Stomach (tissue), 9 donors: Measurements from ENCODE around the gene OR2D2. TPM values are rescaled to one million over a fixed set of nuclear protein-coding genes. Genes with fewer than 3 reads are reported as not detected.
"Not testable (repeated sequence)": the region's sequence is repeated elsewhere in the genome, so short reads cannot be mapped to it uniquely, and the experiment has no call there.

Experiments used
- DNase-seq, 2 donors: peaks; one replicate each; pipeline versions ENCODE4 v3.0.0 to v3.0.0-alpha.2; 2013 to 2019
- H3K27ac ChIP-seq, 5 donors: fragments of 200-600 bp in 4 of 5; sonication (generic) in 4 of 5; one replicate each; pipeline ENCODE4 v1.5.1; 2013 to 2019; ENCODE audit warnings: mild to moderate bottlenecking in 1 of 5, moderate library complexity in 1 of 5
- H3K27me3 ChIP-seq, 3 donors: fragments of 200-600 bp; sonication (generic); one replicate each; pipeline ENCODE4 v1.5.1; 2017 to 2019; ENCODE audit warnings: mixed run types in 1 of 3
- H3K36me3 ChIP-seq, 4 donors: fragments of 200-600 bp; sonication (generic); 1 replicate in 3 of 4; 2 replicates in 1 of 4; pipeline ENCODE4 v1.5.1; 2016 to 2019
- H3K4me1 ChIP-seq, 4 donors: fragments of 200-600 bp; sonication (generic); one replicate each; pipeline ENCODE4 v1.5.1; 2016 to 2019
- H3K4me3 ChIP-seq, 4 donors: fragments of 200-600 bp; sonication (generic) in 3 of 4; one replicate each; pipeline ENCODE4 v1.5.1; 2016 to 2019; ENCODE audit warnings: mild to moderate bottlenecking in 1 of 4
- H3K9me3 ChIP-seq, 4 donors: fragments of 200-600 bp; sonication (generic); one replicate each; pipeline ENCODE4 v1.5.1; 2016 to 2019
- EP300 ChIP-seq: sonication (generic); formaldehyde crosslinking; IDR thresholded peaks from one replicate; pipeline ENCODE4 v1.6.1; 2017; ENCODE audit warnings: antibody characterized with exemption
- POLR2A ChIP-seq, 4 donors: fragments of 450-650 bp; IDR thresholded peaks; one replicate each; pipeline ENCODE4 v1.6.1; 2016; ENCODE audit warnings: antibody characterized with exemption in 4 of 4, control low read depth in 2 of 4, mild to moderate bottlenecking in 1 of 4, moderate library complexity in 1 of 4
- POLR2AphosphoS5 ChIP-seq, 3 donors: sonication (generic); formaldehyde crosslinking; IDR thresholded peaks; one replicate each; pipeline ENCODE4 v1.6.1; 2016; ENCODE audit warnings: antibody characterized with exemption in 3 of 3
- WGBS, 5 donors: extraction: QIAGEN DNeasy Blood & Tissue Kit in 3 of 5; methylation state at CpG; one replicate each; pipeline versions ENCODE4 v1.1.5 to v1.1.7; 2013 to 2018; 5-methylcytosine and 5-hydroxymethylcytosine counted together
- intact Hi-C: fragments of 100-400 bp; cut with DNase I; formaldehyde crosslinking; loops from one replicate; pipeline ENCODE4 v1.15.1; 2023; ENCODE audit warnings: low total_unique reads
- polyA plus RNA-seq, 3 donors: library from polyadenylated mRNA; stranded (reverse); fragments of 200-250 nt; gene quantifications; one replicate each; pipeline ENCODE4 v1.2.3, GENCODE V29; 2013
- total RNA-seq, 5 donors: library from RNA; depleted of rRNA; stranded (reverse); fragments of >200 nt; gene quantifications; one replicate each; pipeline versions ENCODE4 v1.1.0 to v1.2.3, GENCODE V29; 2014 to 2016
- TF ChIP-seq, protein P1 (sequence below), 7 experiments: fragments of 450-650 bp in 4 of 7; fragments of 200-600 bp in 3 of 7; sonication (generic) in 3 of 7; IDR thresholded peaks; one replicate each; pipeline ENCODE4 v1.5.1; 2016 to 2019; ENCODE audit warnings: antibody characterized with exemption in 7 of 7, control low read depth in 2 of 7, mild to moderate bottlenecking in 1 of 7
- donor health status: healthy with polysubstance abuse.
- donor health status: Bipolar disorder and iron deficiency.
- donor health status: healthy.

Gene OR2D2
- total and polyA plus RNA-seq, 8 donors = not detected

DNA sequence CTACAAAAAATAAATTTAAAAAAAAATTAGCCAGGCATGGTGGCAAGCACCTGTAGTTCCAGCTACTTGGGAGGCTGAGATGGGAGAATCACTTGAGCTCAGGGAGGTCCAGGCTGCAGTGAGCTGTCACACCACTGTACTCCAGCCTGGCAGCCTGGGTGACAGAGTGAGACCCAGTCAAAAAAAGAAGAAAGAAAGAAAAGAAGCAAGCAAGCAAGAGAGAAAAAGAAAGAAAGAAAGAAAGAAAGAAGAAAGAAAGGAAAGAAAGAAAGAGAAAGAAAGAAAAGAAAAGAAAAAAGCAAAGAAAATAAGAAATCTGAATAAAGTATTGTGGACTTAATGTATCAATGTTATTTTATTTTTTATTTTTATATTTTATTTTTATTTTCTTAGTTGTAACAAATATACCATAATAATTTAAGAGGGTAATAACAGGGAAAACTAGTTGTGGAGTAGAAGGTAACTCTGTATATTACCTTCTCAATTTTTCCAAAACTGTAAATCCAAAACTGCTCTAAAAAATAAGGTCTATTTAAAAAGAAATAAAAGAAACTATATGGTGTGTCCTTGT, 32.8 kb upstream of the OR2D2 start:
- Histone ChIP-seq H3K27me3 (peaks cover 0 to 22% (median 7%) of the 10 kb centered on the region in 3 donors), H3K27ac (no peak overlapping the region), H3K36me3 (no peaks in the 10 kb centered on the region), H3K4me1 (peaks cover 0 to 17% (median 14%) of the 10 kb centered on the region in 4 donors), H3K4me3 (no peak overlapping the region), H3K9me3 (no peaks in the 10 kb centered on the region)
- intact Hi-C loops = no loop called here
- TF ChIP-seq EP300 (no peak), POLR2A (IDR thresholded peaks at IDR 0.05) (no peak), POLR2AphosphoS5 (IDR thresholded peaks at IDR 0.05) (no peak)
- TF ChIP-seq, protein P1, sequence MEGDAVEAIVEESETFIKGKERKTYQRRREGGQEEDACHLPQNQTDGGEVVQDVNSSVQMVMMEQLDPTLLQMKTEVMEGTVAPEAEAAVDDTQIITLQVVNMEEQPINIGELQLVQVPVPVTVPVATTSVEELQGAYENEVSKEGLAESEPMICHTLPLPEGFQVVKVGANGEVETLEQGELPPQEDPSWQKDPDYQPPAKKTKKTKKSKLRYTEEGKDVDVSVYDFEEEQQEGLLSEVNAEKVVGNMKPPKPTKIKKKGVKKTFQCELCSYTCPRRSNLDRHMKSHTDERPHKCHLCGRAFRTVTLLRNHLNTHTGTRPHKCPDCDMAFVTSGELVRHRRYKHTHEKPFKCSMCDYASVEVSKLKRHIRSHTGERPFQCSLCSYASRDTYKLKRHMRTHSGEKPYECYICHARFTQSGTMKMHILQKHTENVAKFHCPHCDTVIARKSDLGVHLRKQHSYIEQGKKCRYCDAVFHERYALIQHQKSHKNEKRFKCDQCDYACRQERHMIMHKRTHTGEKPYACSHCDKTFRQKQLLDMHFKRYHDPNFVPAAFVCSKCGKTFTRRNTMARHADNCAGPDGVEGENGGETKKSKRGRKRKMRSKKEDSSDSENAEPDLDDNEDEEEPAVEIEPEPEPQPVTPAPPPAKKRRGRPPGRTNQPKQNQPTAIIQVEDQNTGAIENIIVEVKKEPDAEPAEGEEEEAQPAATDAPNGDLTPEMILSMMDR (IDR thresholded peaks at IDR 0.05) = no peak
- DNase-seq = no peak

DNA sequence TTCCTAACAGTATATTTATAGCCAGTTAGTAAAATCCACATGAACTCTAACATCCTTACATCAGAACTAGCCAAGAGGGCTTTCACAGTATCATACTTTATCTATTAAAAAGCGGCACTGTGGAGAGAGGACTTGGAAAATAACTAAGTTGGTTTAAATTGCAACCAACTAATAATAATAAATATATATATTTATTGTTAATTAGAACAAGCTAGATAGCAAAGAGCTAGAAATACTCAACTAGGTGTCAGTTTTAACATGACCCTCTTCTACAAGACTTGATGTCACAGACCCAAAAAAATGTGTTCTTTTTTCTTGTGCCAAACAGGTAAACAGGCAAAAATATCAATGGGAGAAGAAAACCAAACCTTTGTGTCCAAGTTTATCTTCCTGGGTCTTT, 28.4 kb upstream of the OR2D2 start, which contains the start of gene OR2D3:
TSS of gene OR2D3 (plus strand) at position 301 of the 400 bp plus-strand sequence. CDS start at position 301, 0 bp downstream.
- WGBS, 5 donors = 88 to 97% (median 89%) methylated on average over 1 of the region's 1 CpG
- H3K27ac ChIP-seq = no peak within 1 kb of the TSS
- H3K4me1 ChIP-seq = no peaks in the 10 kb centered on the region
- H3K9me3 ChIP-seq = peaks cover 0 to 4% (median 0%) of the 10 kb centered on the region in 4 donors
- H3K4me3 ChIP-seq = no peak within 1 kb of the TSS
- DNase-seq = no peak
- no peaks in the 10 kb centered on the region for H3K36me3 ChIP-seq
- intact Hi-C loops = no loop called here
- no peaks in the 10 kb centered on the region for H3K27me3 ChIP-seq
- TF ChIP-seq EP300 (no peak), POLR2AphosphoS5 (IDR thresholded peaks at IDR 0.05) (no peak), POLR2A (IDR thresholded peaks at IDR 0.05) (no peak)
- TF ChIP-seq, protein P1 (IDR thresholded peaks at IDR 0.05) = no peak

DNA sequence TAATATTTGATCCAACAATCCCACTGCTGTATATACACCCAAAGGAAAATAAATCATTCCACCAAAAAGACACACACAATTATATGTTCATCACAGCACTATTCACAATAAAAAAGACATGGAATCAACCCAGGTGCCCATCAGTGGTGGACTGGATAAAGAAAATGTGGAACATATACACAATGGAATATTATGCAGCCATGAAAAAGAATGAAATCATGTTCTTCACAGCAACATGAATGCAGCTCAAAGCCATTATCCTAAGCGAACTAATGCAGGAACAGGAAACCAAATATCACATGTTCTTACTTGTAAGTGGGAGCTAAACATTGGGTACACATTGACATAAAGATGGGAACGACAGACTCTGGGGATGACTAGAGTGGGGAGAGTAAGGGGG, 27.4 kb upstream of the OR2D2 start:
- Histone ChIP-seq H3K4me1 (no peaks in the 10 kb centered on the region), H3K9me3 (peaks cover 0 to 4% (median 0%) of the 10 kb centered on the region in 4 donors), H3K27me3 (no peaks in the 10 kb centered on the region), H3K4me3 (no peak overlapping the region), H3K36me3 (no peaks in the 10 kb centered on the region), H3K27ac (no peak overlapping the region)
- no peak for DNase-seq
- 29 to 59% (median 31%) methylated on average over 2 of the region's 2 CpGs for WGBS, 5 donors
- no peak for TF ChIP-seq EP300
- no peak for TF ChIP-seq POLR2A (IDR thresholded peaks at IDR 0.05)
- intact Hi-C loops = no loop called here

DNA sequence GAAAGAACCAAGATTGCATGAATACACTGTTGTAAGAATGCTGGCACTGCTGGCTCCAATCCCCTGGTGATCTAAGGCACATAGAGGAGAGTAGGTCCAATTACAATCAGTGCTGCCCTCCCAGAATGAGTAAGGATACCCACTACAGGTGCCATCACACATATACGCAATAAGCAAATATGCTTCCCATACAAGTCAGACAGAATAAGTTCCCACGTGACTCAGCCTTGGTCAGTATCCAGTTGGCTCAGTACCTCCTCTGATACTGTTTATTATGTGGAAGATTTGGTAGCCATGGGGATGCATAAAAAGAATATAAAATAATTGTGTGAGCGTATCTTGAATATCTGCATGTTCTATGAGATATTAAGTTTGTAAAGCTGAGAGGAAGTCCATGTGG, 19.6 kb upstream of the OR2D2 start:
- Histone ChIP-seq H3K27me3 (no peaks in the 10 kb centered on the region), H3K9me3 (no peaks in the 10 kb centered on the region), H3K4me3 (no peak overlapping the region), H3K4me1 (no peaks in the 10 kb centered on the region), H3K36me3 (no peaks in the 10 kb centered on the region), H3K27ac (no peak overlapping the region)
- 39 to 67% (median 58%) methylated on average over 3 of the region's 3 CpGs for WGBS, 5 donors
- intact Hi-C loops = no loop called here
- DNase-seq = peak in 1 of 2 donors; percentile 3
- TF ChIP-seq EP300 = no peak
- TF ChIP-seq POLR2AphosphoS5 (IDR thresholded peaks at IDR 0.05) = no peak
- TF ChIP-seq, protein P1 (IDR thresholded peaks at IDR 0.05) = no peak
- no peak for TF ChIP-seq POLR2A (IDR thresholded peaks at IDR 0.05)

DNA sequence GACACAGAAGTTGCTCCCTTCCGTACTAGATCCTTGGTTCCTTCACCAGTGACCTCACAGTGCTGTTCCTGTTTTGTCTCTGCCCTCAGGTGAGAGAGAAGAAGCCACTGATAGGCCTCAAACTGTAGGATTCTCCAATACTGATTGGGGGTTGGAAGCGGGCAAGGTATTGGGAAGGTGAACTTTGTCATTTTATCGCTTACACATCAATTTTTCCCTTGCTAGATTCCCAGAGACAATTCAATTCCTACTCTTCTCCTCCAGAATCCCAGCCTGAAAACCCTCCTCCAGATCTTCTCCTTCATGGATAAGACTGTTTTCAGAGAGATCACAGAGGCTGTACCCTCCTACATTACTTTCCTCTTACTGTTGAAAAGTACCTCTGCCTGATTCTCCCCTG, 19.1 kb upstream of the OR2D2 start:
- TF ChIP-seq POLR2AphosphoS5 (IDR thresholded peaks at IDR 0.05) (no peak), POLR2A (IDR thresholded peaks at IDR 0.05) (no peak)
- TF ChIP-seq, protein P1 (IDR thresholded peaks at IDR 0.05) = no peak
- intact Hi-C loops = no loop called here
- H3K4me1 ChIP-seq = no peaks in the 10 kb centered on the region
- no peaks in the 10 kb centered on the region for H3K9me3 ChIP-seq
- H3K4me3 ChIP-seq = no peak overlapping the region
- no peaks in the 10 kb centered on the region for H3K27me3 ChIP-seq
- no peak overlapping the region for H3K27ac ChIP-seq
- WGBS, 5 donors = 84 to 93% (median 89%) methylated on average over 3 of the region's 3 CpGs
- DNase-seq = no peak
- no peaks in the 10 kb centered on the region for H3K36me3 ChIP-seq

DNA sequence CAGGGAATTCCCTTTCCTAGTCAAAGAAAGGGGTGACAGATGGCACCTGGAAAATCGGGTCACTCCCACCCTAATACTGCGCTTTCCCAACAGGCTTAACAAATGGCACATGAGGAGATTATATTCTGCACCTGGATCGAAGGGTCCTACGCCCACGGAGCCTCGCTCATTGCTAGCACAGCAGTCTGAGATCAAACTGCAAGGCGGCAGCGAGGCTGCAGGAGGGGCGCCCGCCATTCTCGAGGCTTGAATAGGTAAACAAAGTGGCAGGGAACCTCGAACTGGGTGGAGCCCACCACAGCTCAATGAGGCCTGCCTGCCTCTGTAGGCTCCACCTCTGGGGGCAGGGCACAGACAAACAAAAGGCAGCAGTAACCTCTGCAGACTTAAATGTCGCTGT, 12.5 kb upstream of the OR2D2 start:
- H3K27ac ChIP-seq, H3K36me3 ChIP-seq, H3K4me1 ChIP-seq, intact Hi-C loops, H3K4me3 ChIP-seq, H3K9me3 ChIP-seq, DNase-seq, H3K27me3 ChIP-seq: not testable (repeated sequence)
- 76 to 90% (median 80%) methylated on average over 13 of the region's 13 CpGs for WGBS, 5 donors
